NCI-H510A treated with DMSO at 0.1 percent for 48 hours (cell line): ENCODE measurements around the gene UGGT1.
"Not testable (repeated sequence)": the region's sequence is repeated elsewhere in the genome, so short reads cannot be mapped to it uniquely, and the experiment has no call there.

Experiments
- DNase-seq: peaks from one replicate; lab custom pipeline; 2025; lab: John Stamatoyannopoulos, UW

UGGT1 gene

GRCh38 chr2:128115921-128116623 is 25.1 kb downstream of the UGGT1 start:
- DNase-seq = no peak

GRCh38 chr2:128134573-128134972 is 43.6 kb downstream of the UGGT1 start:
- DNase-seq = no peak

- no peak for DNase-seq
Measured at GRCh38 chr2:128137094-128137616, 46.2 kb downstream of the UGGT1 start.

DNA sequence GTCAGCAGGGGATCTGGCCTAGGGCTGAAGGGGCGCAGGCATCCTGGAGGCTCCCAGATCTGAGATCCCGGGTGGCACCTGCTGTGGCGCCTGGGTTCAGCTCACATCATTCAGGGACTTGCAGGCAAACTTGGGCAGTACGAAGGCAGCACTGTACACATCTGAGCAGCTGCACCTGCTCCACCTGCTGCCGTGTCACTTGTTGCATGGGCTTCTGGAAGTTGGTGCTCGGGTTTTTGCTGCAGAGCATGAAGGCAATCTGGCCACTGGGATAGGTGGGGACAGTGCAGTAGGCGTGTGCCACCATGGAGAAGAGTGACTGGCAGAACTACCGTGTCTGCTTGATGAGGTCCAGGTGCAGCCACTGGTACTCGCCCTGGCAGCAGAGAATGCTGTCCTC is 48.6 kb downstream of the UGGT1 start:
- DNase-seq = peak; percentile 88

- DNase-seq = no peak
Measured at GRCh38 chr2:128145651-128146050, 54.7 kb downstream of the UGGT1 start.

DNA sequence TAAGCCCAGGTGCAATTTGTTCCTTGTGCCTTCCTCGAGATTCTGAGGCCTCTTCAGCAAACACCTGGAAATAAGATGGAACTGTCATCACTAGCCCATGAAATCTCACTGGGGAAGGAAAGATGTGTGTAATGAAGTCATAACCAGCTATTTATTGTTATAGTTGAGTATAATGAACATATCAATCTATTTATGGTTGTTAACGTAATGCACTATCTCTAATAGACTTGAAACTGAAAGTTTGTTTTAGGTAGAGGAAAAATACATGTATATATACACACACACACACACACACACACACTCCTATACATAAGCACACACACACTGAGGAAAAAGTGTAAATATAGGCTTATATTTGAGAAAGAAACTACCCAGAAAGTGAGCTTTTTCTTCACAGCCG is 62.8 kb downstream of the UGGT1 start:
- DNase-seq = no peak

- DNase-seq = no peak
Measured at GRCh38 chr2:128154225-128154624, 63.2 kb downstream of the UGGT1 start.

DNA sequence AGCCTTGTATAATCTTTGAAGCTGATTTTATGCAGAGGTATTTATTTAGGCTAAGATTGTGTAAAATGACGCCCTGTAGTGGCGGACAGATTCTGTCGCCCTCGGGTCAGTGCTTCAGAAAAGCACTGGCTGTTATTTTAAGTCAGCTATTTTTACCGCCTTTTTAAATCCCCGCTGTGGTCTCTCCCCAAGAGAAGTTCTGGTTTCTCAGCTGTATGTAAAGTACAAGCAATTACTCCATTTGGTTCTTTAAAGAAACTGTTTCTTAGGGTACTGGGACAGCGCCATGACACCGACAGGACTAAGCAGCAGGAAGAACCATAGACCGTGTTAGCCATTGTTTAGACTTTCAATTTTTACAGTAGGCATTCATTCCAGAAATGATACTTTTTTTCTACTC is 65.0 kb downstream of the UGGT1 start:
- no peak for DNase-seq

GRCh38 chr2:128156812-128157211 is 65.8 kb downstream of the UGGT1 start:
- DNase-seq = no peak

DNA sequence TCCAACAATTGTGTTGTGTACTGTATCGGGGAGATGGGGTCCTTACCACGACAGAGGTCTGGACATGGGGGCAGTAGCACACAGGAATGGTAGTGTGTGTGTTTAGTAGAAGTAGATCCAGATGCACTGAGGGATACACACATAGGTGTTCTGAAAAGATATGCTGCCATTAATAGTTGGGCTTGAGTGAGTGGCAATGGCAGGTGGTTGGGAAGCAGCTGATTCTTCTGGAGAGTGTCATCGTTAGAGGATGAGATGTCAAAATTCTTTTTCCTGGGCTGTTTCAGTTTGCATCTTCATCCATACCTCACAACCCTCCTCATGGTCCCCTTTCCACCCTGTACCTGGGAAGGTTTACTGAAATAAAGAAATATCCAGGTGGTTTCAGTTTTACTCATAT is 66.6 kb downstream of the UGGT1 start:
- no peak for DNase-seq

- DNase-seq = no peak
Measured at GRCh38 chr2:128158176-128158575, 67.2 kb downstream of the UGGT1 start.

DNA sequence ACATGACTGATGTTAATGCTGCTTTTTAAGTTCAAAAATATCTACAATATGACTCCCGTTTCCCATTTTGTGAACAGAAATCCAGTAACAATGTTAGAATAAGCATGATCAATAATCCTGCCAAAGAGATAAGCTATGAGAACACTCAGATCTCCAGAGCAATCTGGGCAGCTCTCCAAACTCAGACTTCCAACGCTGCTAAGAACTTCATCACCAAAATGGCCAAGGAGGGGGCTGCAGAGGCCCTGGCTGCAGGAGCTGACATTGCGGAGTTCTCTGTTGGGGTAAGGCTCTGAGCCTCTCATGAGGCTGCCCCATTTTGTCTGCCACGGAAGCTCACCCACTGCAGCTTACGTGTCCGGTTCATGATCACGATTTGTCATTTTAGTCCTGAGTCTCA is 68.4 kb downstream of the UGGT1 start:
- no peak for DNase-seq

DNA sequence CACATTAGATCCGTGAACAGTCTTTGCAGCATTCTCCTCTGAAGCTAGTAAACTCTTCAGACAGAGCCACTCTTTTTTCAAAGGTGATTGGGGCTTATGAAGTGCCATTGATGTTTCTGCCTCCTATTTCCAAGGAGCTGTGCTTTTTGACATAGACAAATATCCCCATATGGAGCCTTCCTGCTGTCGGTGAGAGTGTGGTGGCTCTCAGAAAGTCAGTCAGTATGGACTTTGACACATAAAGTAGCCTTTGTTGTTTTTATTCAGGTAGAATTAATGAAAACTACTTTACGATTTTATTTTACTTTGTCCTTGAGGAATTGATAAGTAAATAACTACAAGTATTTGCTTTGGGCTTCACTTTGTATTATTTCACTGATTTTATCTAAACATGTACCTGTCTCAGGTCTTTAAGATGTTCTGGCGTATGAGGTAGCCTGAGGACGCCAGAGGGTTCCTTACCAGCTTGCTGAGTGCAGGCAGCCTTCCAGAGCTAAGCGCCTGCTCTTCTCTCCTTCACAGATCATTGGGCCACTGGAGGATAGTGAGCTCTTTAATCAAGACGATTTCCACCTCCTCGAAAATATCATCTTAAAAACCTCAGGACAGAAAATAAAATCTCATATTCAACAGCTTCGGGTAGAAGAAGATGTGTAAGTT is 69.7 kb downstream of the UGGT1 start:
- DNase-seq = no peak

GRCh38 chr2:128162266-128162665 is 71.3 kb downstream of the UGGT1 start:
- no peak for DNase-seq

- no peak for DNase-seq
Measured at GRCh38 chr2:128164311-128164710, 73.3 kb downstream of the UGGT1 start.

DNA sequence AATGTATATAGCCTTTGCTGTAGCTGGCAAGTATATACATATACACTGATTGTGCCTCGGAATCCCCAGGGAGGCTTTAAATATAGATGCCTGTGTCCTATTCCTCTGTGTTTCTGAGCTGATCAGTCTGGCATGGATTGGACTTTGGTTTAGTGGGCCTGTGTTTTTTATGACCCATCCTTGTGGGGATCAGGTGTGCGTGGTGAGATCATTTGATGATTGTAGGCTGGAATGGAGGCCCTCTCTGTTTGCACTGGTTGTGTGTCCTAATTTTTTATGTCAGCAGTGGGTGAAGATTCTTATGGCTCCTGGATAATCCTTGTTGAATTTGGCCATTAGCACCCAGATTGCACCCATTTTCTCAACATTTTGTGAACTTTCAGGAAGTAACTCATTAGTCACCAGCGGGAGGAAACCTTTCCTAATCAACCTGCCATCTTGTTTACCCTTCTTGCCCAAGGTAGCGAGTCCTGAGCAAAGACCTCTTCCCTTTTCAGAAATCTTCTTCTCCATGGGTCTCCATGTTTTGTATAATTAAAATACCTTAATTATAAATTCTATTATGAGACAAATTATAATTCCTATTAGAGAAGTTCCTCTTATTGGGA is 75.8 kb downstream of the UGGT1 start:
- DNase-seq = no peak

- DNase-seq = no peak
Measured at GRCh38 chr2:128169094-128169493, 78.1 kb downstream of the UGGT1 start.

DNA sequence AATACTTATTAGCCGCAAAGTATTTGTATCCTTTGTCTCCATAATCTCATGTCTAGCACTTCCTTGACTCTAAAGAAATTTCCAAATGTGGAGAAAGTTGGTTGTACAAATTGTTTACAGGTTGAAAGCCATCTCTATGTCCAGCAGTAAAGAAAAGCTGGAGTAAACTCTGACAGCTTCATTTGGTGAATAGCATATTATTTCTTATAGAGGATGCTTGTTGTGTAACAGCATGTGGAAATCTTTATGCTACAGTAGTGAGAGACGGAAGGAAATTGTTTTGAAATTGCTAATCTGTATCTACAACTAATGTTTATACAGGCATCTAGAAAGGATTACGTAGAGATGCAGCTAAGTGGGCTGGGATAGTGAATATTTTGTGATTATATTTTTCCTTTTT is 78.5 kb downstream of the UGGT1 start:
- no peak for DNase-seq

GRCh38 chr2:128169933-128170709 is 79.1 kb downstream of the UGGT1 start:
- DNase-seq = no peak

GRCh38 chr2:128170776-128171175 is 79.8 kb downstream of the UGGT1 start:
- no peak for DNase-seq

- DNase-seq = no peak
Measured at GRCh38 chr2:128172191-128172590, 81.2 kb downstream of the UGGT1 start.

- not testable (repeated sequence) for DNase-seq
Measured at GRCh38 chr2:128174067-128174466, 83.1 kb downstream of the UGGT1 start.
